Psoas muscle (tissue), 8 donors: Measurements from ENCODE around the gene PIGL. TPM values are rescaled to one million over a fixed set of nuclear protein-coding genes. Genes with fewer than 3 reads are reported as not detected.

ENCODE experiments used
- ATAC-seq, 4 donors: fragments of 200-7000 bp; cut with Tn5 transposase; one replicate each; pipeline ENCODE4 v1.9.1; 2020; ENCODE audit warnings: moderate library complexity in 3 of 4, mild to moderate bottlenecking in 2 of 4
- DNase-seq, 2 donors: peaks; one replicate each; pipeline ENCODE4 v3.0.0-alpha.2; 2020
- H3K27ac ChIP-seq: fragments of 200-600 bp; one replicate; pipeline ENCODE4 v1.8.0; 2022
- H3K27me3 ChIP-seq, 3 donors: fragments of 200-600 bp in 1 of 3; one replicate each; pipeline versions ENCODE4 v1.6.1 to v1.8.0; 2013 to 2022; ENCODE audit warnings: low read length in 2 of 3, mild to moderate bottlenecking in 2 of 3, moderate library complexity in 1 of 3; ENCODE audit not compliant: insufficient read depth in 3 of 3
- H3K36me3 ChIP-seq, 2 donors: fragments of 200-600 bp in 1 of 2; one replicate each; pipeline versions ENCODE4 v1.6.1 to v1.8.0; 2013 to 2022; ENCODE audit warnings: low read depth in 1 of 2, mild to moderate bottlenecking in 1 of 2, moderate library complexity in 1 of 2; ENCODE audit not compliant: insufficient read depth in 1 of 2
- H3K4me1 ChIP-seq: fragments of 200-600 bp; one replicate; pipeline ENCODE4 v1.8.0; 2022
- H3K4me3 ChIP-seq: fragments of 200-600 bp; one replicate; pipeline ENCODE4 v1.8.0; 2022; ENCODE audit warnings: mild to moderate bottlenecking
- H3K9me3 ChIP-seq: fragments of 200-600 bp; one replicate; pipeline ENCODE4 v1.8.0; 2022
- WGBS, 3 donors: extraction: QIAGEN DNeasy Blood & Tissue Kit; methylation state at CpG; one replicate each; pipeline versions ENCODE4 v1.1.6 to v1.1.7; 2013; 5-methylcytosine and 5-hydroxymethylcytosine counted together
- intact Hi-C, 2 donors: fragments of 100-400 bp; cut with DNase I; formaldehyde crosslinking; loops; one replicate each; pipeline versions ENCODE4 v1.11.0 to v1.14.2; 2022
- polyA plus RNA-seq, 3 donors: library from polyadenylated mRNA; stranded (reverse); fragments of 200-250 nt; gene quantifications; one replicate each; pipeline ENCODE4 v1.2.3, GENCODE V29; 2013
- total RNA-seq, 4 donors: library from RNA; stranded (reverse); fragmentation: NEBNext Ultra II Directional in 2 of 4; extraction: Animal tissue kit (Norgen Biotek cat#: 25700) in 2 of 4; gene quantifications; one replicate each; pipeline versions ENCODE4 v1.2.1 to v1.2.4, GENCODE V29; 2021 to 2023
- TF ChIP-seq, protein P1 (sequence below): fragments of 200-600 bp; IDR thresholded peaks from one replicate; pipeline ENCODE4 v1.8.0; 2022; ENCODE audit warnings: antibody characterized with exemption
- donor health status: healthy with polysubstance abuse.
- donor health status: DM: no; HTN: no; CAD: no; lungs with moderate emphysema.
- donor health status: Bipolar disorder and iron deficiency.
- donor health status: healthy.
- donor health status: DM: yes; HTN: yes; CAD: no.
- donor health status: DM: no; HTN: no; CAD: no.
- donor health status: DM: no; HTN: no; CAD: no.
- donor health status: DM: yes; HTN: yes; CAD: no.

Gene PIGL
- total and polyA plus RNA-seq, 7 donors, result 3.8 to 13.2 (median 8.3) TPM

DNA sequence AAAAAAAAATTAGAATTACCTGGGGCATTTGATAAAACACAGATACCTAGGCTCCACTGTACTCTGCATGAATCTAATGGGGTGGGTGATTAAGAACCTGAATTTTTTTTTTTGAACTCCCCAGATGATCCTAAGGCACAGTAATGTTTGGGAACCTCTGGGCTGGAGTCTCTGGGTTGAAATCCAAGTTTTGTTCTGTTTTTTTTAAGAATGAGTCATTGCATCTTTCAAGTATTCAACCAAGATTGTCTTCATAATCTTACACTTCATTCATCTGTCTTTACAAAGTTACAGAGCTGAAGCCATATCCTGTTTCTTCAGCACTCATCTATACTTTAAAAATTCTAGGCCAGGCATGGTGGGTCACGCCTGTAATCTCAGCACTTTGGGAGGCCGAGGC is 52.6 kb downstream of the PIGL start:
- 79 to 93% (median 86%) methylated on average over 2 of the region's 2 CpGs for WGBS, 3 donors
- Histone ChIP-seq H3K27me3 (no peaks in the 10 kb centered on the region), H3K27ac (no peak overlapping the region), H3K9me3 (no peaks in the 10 kb centered on the region), H3K4me1 (no peaks in the 10 kb centered on the region), H3K4me3 (no peak overlapping the region), H3K36me3 (no peaks in the 10 kb centered on the region)
- ATAC-seq, result no peak
- intact Hi-C loops, result no loop called here
- TF ChIP-seq, protein P1, sequence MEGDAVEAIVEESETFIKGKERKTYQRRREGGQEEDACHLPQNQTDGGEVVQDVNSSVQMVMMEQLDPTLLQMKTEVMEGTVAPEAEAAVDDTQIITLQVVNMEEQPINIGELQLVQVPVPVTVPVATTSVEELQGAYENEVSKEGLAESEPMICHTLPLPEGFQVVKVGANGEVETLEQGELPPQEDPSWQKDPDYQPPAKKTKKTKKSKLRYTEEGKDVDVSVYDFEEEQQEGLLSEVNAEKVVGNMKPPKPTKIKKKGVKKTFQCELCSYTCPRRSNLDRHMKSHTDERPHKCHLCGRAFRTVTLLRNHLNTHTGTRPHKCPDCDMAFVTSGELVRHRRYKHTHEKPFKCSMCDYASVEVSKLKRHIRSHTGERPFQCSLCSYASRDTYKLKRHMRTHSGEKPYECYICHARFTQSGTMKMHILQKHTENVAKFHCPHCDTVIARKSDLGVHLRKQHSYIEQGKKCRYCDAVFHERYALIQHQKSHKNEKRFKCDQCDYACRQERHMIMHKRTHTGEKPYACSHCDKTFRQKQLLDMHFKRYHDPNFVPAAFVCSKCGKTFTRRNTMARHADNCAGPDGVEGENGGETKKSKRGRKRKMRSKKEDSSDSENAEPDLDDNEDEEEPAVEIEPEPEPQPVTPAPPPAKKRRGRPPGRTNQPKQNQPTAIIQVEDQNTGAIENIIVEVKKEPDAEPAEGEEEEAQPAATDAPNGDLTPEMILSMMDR, result no peak
- no peak for DNase-seq

DNA sequence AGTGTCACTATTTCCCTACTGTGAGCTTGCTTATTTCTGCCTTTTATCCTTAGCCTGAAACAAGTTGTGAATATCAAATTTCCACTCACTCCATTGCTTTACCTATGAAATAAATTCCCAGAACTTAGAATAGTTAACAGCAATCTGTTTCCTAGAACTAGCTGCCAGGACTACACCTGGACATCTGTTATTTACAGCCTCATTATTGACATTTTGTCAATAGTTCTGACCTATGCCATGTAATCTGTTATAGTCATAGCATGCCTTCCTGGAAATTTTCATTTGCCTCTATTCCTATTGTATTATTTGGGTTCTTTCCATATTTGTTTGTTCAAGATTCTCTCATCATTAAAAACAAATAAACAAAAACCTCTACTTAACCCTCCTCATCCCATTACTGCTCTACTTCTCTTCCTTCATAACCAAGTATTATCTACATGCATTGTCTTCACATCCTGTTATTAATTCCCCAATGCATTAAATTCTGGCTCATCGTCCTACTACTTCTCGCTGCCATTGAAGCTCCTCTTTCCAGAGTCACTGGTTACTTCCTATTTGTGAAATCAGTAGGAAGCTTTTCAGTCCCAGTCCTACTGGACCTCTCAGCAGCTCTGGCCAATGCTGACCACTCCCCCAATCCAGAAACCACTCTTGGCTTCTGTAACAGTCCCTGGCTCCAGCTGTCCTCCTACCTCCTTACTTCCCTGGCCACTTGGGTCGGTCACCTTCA is 55.3 kb downstream of the PIGL start:
- intact Hi-C loops, result no loop called here
- Histone ChIP-seq H3K27ac (no peak overlapping the region), H3K4me3 (no peak overlapping the region), H3K9me3 (no peaks in the 10 kb centered on the region), H3K4me1 (no peaks in the 10 kb centered on the region), H3K27me3 (no peaks in the 10 kb centered on the region), H3K36me3 (no peaks in the 10 kb centered on the region)
- ATAC-seq (no peak), DNase-seq (no peak)
- 74 to 82% (median 81%) methylated on average over 3 of the region's 3 CpGs for WGBS, 3 donors
- TF ChIP-seq, protein P1, result no peak

DNA sequence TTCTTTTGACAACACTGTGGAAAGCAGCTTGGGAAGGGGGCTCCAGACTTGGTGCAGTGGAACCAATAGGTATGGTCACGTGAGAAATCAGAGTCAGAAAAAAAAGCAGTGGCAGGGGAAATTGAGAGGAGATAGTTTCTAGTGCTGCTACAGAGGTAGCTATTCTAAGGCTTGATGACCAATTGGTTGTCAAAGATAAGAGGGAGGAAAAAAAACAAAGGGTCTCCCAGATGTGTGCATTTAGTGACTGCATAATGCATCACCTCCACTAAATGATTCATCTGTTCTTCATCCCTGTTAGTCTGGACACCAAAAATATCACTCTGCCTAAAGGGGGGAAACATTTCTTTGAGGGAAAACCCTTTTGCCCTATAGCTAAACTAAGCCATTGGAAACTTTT is 56.5 kb downstream of the PIGL start:
- H3K36me3 ChIP-seq, result no peaks in the 10 kb centered on the region
- H3K4me3 ChIP-seq, result no peak overlapping the region
- no peak for DNase-seq
- H3K9me3 ChIP-seq, result no peaks in the 10 kb centered on the region
- ATAC-seq, result no peak
- WGBS, 3 donors, result 89 to 95% (median 95%) methylated on average over 1 of the region's 1 CpG
- H3K4me1 ChIP-seq, result no peaks in the 10 kb centered on the region
- TF ChIP-seq, protein P1, result no peak
- intact Hi-C loops, result no loop called here
- no peak overlapping the region for H3K27ac ChIP-seq
- no peaks in the 10 kb centered on the region for H3K27me3 ChIP-seq

DNA sequence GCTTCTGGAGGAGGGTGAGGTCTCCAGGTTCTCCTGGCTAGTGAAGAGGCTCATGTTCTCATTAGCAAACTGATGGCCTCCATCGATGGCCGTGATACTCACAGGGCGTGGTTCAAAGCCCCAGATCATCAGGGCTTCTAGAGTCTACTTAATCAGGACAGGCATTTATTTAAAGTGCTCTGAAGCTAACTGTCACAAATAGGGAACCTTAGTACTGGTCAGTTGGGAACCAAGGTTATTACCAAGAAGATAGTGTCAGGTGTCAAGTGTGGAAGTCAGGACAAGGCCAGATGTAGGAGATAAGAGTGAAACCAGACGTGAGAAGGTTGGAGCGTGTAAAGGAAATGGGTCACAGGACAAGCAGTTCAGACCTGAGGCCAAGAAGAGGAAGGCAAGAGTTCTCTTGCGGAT is 56.9 kb downstream of the PIGL start:
- Histone ChIP-seq H3K9me3 (no peaks in the 10 kb centered on the region), H3K27ac (no peak overlapping the region), H3K4me3 (no peak overlapping the region), H3K27me3 (no peaks in the 10 kb centered on the region), H3K4me1 (no peaks in the 10 kb centered on the region), H3K36me3 (no peaks in the 10 kb centered on the region)
- DNase-seq (no peak), ATAC-seq (no peak)
- intact Hi-C loops, result no loop called here
- WGBS, 3 donors, result 89 to 92% (median 90%) methylated on average over 6 of the region's 6 CpGs
- TF ChIP-seq, protein P1, result no peak

DNA sequence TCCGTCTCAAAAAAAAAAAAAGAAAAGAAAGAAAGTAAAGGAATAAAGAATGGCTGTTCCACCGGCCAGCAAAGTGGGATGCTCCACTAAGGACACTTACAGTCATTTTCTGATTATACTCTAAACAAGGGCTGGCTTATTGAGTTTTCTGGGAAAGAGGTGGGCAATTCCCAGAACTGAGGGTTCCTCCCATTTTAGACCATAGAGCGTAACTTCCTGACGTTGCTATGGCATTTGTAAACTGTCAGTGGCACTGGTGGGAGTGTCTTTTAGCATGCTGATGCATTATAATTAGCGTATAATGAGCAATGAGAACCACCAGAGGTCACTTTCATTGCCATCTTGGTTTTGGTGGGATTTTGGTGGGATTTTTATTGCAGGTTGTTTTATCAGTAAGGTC is 58.0 kb downstream of the PIGL start:
- TF ChIP-seq, protein P1, result no peak
- 91 to 93% (median 92%) methylated on average over 5 of the region's 5 CpGs for WGBS, 3 donors
- H3K4me3 ChIP-seq, result no peak overlapping the region
- H3K4me1 ChIP-seq, result no peaks in the 10 kb centered on the region
- no peak overlapping the region for H3K27ac ChIP-seq
- no peaks in the 10 kb centered on the region for H3K36me3 ChIP-seq
- DNase-seq (no peak), ATAC-seq (no peak)
- no peaks in the 10 kb centered on the region for H3K27me3 ChIP-seq
- intact Hi-C loops, result no loop called here
- H3K9me3 ChIP-seq, result no peaks in the 10 kb centered on the region
